CMK (cell line): ENCODE results near the gene ACTR10.
"Not testable (repeated sequence)": the region's sequence is repeated elsewhere in the genome, so short reads cannot be mapped to it uniquely, and the experiment has no call there.

Experiments used
- DNase-seq: peaks from one replicate; pipeline ENCODE4 v3.0.0-alpha.2; 2010; ENCODE audit warnings: low read depth

ACTR10 gene

GRCh38 chr14:58216544-58216943 is 16.6 kb downstream of the ACTR10 start:
- DNase-seq: no peak

DNA sequence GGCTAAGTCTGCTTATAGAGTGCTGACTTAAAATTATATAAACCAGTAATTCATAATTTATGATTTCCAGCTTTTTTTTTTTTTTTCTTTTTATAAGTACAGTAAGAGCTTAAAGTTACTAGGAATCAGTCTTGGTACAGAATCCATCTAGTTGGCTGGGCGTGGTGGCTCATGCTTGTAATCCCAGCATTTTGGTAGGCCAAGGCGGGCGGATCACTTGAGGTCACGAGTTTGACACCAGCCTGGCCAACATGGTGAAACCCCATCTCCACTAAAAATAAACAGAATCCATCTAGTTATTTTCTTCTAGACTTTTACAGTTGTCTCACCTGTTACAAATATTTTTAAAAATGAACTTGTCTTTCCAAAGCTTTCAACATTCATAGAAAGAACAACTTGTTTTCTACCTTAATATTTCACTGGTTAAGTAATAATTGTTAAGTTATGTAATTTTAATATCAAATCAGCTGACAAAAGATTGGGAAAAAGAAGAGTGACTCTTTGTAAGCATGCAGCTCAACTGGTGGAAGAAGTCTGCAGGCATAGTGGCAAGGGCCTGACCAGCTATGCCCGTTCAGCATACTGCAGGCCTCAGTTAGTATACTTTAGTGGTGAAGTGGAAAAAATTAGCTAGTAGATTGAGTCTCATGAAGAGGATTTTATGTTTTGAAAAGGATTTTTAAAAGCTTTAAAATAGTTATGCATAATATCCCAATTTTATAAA is 27.3 kb downstream of the ACTR10 start:
- no peak for DNase-seq

DNA sequence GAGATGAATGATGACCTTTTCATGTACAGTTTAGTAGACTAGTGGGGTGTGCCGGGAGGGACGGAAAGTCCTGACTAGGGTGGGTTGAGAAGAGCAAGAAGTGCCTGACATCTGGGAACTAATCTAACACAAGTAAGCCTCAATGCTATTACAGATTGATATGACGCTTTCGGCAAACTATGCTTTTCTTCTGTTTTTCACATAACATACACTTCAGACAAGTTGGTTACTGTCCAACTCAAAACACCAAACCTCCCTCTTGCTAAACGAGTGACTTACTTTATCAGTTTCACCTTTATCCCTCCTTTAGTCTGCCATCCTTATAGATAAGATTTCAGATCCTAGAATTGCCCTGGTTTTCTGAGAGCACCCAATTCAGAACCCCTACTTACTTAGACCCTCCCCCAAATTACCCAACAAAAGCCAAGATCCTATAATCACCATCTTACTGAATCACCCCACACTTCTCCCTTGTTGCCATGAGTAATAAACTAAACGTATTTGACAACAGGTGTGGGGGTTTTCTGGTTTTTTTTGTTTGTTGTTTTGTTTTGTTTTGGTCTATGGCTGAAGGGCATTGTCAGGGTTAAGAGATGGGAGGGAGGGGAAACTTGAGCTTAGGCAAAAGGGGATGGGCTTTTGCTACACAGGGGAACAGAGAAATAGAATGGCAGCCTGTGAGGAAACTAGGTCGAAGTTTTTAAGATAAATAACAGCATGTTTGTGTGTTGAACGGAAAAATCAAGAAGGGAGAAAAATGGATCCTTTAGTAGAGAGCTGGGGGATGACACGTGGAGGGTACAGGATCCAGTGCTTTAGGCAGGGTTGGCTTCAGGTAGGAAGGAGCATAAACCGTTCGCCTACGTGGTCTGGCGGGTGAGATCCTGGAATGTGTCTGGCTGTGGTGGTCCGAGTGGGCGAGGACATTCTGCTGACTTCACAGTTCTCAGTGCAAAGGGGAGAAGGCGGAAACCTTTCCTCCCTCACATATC is 38.6 kb downstream of the ACTR10 start:
- no peak for DNase-seq

DNA sequence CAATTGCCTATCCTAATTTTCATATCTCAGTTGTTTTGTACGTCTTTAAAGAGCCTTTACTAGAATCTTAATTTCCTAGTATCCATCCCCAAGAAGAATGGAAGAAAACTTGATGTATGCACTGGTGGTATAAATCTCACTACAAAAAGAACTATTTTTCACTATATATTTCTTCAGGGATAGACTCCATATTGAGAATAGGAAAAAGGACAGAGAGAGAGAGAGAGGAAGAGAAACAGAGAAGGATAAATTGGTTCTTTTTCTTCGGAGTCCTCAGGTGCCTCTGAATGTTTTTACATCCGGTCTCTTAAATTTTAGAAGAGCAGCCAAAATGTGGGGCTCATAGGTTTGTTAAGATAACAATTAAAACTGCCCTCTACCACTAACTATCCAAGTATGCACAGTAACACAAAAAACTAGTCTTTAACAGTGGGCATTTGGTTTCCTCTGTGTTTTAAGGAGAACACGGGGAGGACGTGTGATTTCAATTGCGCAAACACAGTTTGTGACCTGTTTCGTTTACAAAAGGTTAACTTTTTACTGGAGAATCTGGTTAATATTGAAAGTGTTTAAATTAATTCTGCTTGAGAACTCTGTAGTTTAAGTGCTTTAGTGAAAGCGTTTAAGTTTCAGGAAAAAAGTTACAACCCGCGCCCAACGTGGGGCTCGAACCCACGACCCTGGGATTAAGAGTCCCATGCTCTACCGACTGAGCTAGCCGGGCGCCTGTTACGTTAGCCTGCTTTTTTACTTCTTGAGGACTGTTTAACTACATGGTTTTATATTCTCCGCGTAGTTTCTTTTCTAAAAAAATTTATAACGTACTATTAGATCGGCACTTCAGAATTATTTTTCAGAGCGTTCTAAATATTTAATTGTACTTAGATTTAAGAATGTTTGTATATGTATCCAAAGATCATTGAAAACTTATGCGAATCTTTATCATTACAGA is 39.6 kb downstream of the ACTR10 start:
- DNase-seq: peak; percentile 37

GRCh38 chr14:58243790-58244555 is 44.0 kb downstream of the ACTR10 start:
- no peak for DNase-seq

- DNase-seq: peak; percentile 93
These were observed 44.8 kb downstream of the ACTR10 start, which contains the start of gene PSMA3 for GRCh38 chr14:58244556-58245387. TSS of gene PSMA3 (plus strand) at chr14:58244843. CDS start at chr14:58244921, 78 bp downstream.

GRCh38 chr14:58245562-58245961 is 45.6 kb downstream of the ACTR10 start:
- no peak for DNase-seq

- no peak for DNase-seq
These were observed 49.7 kb downstream of the ACTR10 start for GRCh38 chr14:58249611-58250010.

- DNase-seq: no peak
These were observed 58.2 kb downstream of the ACTR10 start for GRCh38 chr14:58258156-58258555.

DNA sequence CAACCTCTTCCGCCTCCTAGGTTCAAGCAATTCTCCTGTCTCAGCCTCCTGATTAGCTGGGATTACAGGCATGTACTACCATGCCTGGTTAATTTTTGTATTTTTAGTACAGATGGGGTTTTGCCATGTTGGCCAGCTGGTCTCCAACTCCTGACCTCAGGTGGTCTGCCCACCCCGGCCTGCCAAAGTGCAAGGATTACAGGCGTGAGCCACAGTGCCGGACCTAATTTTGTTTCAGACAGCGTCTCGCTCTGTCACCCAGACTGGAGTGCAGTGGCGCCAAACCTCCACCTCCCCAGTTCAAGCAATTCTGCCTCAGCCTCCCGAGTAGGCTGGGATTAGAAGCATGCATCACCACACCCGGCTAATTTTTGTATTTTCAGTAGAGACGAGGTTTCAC is 62.1 kb downstream of the ACTR10 start:
- not testable (repeated sequence) for DNase-seq

DNA sequence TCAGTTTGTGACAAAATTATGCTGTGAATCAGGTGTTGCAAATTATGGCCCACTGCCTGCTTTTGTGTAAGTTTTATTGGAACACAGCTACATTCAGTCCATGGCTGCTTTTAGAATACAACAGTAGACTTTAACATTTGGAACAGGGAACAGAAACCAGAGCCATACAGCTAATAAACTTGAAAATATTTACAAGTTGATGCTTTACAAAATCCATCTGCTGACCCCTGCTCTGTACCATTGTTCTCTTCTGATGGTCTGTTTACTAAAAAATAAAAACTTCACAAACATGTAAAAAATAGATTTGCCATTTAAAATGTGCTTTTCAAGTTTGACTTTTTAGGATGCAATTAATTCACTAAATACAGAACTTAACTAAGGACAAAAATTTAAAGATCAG is 65.5 kb downstream of the ACTR10 start:
- DNase-seq: no peak

DNA sequence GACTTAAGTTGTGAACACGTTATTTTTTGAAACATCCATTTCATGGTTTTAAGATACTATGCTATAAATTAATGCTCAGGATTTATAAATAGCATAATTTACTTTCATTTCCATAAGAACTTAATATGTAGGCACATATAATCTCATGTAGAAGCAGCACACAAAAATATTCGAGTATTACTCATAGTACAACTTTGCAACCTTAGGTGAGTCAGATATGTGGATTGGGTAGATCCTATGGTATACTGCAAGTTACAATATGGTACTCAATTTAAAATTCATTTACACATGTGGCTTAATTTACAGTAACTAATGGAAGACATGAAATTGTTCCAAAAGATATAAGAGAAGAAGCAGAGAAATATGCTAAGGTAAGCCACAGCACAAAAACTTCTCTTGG is 70.7 kb downstream of the ACTR10 start:
- no peak for DNase-seq

- DNase-seq: no peak
These were observed 72.8 kb downstream of the ACTR10 start for GRCh38 chr14:58272588-58273372.

- DNase-seq: no peak
These were observed 74.9 kb downstream of the ACTR10 start for GRCh38 chr14:58274881-58275280.

DNA sequence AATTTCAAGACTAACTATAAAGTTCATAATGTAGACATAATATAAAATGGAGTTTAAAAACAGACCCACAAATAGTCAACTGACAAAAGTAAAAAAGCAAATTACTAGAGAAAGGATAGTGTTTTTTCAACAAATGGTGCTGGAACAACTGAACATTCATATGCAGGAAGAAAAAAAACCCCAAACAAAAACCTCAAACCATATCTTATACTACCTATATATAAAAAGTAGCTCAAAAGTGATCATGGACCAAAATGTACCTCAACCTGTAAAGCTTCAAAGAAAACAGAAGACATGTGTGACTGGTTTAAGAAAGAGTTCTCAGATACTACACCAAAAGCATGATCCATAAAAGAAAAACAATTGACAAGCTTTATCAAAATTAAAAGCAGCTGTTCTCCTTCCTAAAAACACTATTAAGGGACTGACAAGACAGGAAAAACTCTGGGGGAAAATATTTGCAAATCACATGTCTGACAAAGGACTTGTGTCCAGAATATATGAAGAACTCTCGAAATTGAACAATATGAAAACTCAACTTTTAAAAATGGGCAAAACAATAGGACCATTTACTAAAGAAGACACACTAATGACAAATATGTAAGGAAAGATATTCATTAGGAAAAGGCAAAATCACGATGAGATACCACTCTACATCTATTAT is 75.7 kb downstream of the ACTR10 start:
- no peak for DNase-seq

DNA sequence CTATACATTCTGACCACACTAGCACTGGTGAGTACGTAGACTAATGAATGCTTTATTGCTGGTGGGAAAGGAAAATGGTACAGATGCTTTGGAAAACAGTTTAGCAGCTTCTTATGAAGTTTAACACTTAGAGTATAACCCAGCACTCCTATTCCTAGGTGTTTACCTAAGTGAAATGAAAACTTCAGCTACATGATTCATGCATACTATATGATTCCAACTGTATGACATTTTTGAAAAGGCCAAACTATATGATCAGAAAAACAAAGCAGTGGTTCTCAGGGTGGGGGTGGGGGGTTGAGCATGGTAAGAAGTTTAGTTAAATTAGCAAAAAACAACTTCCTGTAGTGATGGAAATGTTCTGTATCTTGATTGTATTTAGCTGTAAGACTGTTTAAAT is 76.3 kb downstream of the ACTR10 start:
- DNase-seq: no peak

- DNase-seq: no peak
These were observed 78.2 kb downstream of the ACTR10 start for GRCh38 chr14:58278177-58278576.

DNA sequence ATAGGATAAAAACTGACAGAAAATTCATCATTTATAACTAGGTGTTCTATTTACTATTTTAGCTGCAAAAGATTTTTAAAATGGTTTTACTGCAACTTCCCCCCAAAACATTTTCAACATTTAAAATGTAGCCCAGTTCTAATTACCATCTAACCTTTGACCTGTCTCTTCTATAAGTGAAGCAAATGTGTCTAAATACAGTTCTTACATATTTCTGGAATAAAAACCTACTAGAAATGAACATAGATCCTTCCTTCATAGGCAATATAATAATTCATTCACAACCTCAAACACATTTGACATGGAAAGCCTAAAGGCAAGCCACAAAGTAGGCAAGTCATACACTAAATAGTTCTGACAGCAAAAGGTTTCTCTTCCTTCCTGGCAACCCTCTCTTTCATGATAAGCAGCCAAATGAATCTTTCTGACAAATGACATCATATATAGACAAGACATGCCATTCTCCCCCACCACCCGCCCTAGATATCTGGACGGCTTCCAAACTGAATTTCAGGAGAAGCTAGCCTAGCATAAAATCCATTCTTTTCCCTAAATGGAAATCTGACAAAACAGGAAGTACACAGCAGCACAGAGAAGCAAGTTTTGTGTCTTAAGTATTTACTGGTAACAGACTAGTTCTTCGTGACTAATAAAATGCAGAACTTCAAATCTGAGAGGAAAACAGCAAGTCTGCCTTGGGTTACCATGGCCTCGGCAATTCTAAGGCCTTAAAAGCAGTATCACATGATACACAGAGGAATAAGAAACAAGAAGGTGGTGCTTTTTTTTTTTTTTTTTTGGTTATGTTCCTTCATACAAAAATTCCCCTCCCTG is 81.2 kb downstream of the ACTR10 start:
- no peak for DNase-seq
